Measurements from ENCODE around the gene LHPP.

LHPP gene

GRCh38 chr10:124559372-124560132, 97.9 kb downstream of the LHPP start:
- no peak for DNase-seq

- DNase-seq, result no peak
Observed at GRCh38 chr10:124560377-124561105, 98.9 kb downstream of the LHPP start.

GRCh38 chr10:124561206-124561605, 99.6 kb downstream of the LHPP start:
- DNase-seq, result no peak

- no peak for DNase-seq
Observed at GRCh38 chr10:124562425-124563060, 100.9 kb downstream of the LHPP start.

- DNase-seq, result no peak
Observed at GRCh38 chr10:124563320-124564040, 101.9 kb downstream of the LHPP start.

- DNase-seq, result no peak
Observed at GRCh38 chr10:124564881-124565280, 103.3 kb downstream of the LHPP start.

GRCh38 chr10:124565565-124566221, 104.1 kb downstream of the LHPP start:
- peak in 1 of 2 donors; percentile 16 for DNase-seq

- no peak for DNase-seq
Observed at GRCh38 chr10:124566222-124566888, 104.7 kb downstream of the LHPP start.

- no peak for DNase-seq
Observed at GRCh38 chr10:124566981-124567835, 105.6 kb downstream of the LHPP start.

GRCh38 chr10:124568339-124568738, 106.7 kb downstream of the LHPP start:
- no peak for DNase-seq

GRCh38 chr10:124568848-124569622, 107.4 kb downstream of the LHPP start:
- DNase-seq, result no peak

GRCh38 chr10:124569623-124570470, 108.2 kb downstream of the LHPP start:
- DNase-seq, result no peak

- DNase-seq, result no peak
Observed at GRCh38 chr10:124570646-124571045, 109.0 kb downstream of the LHPP start.

GRCh38 chr10:124572751-124573150, 111.1 kb downstream of the LHPP start:
- DNase-seq, result peak in 1 of 2 donors; percentile 10

- DNase-seq, result no peak
Observed at GRCh38 chr10:124573726-124574455, 112.3 kb downstream of the LHPP start.

GRCh38 chr10:124574456-124575070, 112.9 kb downstream of the LHPP start:
- no peak for DNase-seq

GRCh38 chr10:124575107-124576035, 113.7 kb downstream of the LHPP start:
- DNase-seq, result no peak

All from inflammatory macrophage treated with lipopolysaccharide for 1 hour (primary cell).